ENCODE measurements around the gene ELF2.
"Not testable (repeated sequence)": the region's sequence is repeated elsewhere in the genome, so short reads cannot be mapped to it uniquely, and the experiment has no call there.

The ELF2 gene

DNA sequence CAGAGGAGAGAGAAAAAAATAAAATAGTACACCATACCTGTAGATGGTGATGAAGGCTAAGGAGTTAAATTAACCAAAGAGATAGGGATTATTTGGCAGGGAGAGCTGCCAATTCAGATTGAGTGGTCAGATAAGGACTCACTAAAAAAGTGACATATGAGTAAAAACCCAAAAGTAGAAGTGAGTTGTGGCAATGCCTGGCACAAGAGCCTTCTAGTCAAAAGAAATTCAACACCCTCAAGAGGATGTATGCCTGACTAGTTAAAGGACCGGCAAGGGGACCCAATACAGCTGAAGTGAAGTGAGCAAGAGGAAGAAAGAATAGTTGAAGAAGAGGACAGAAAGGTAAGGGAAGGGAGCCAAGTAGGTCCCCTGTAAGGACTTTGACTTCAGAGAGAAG lies 34.9 kb downstream of the ELF2 start:
- DNase-seq = no peak

GRCh38 chr4:139137763-139138162 lies 39.3 kb downstream of the ELF2 start:
- no peak for DNase-seq

DNA sequence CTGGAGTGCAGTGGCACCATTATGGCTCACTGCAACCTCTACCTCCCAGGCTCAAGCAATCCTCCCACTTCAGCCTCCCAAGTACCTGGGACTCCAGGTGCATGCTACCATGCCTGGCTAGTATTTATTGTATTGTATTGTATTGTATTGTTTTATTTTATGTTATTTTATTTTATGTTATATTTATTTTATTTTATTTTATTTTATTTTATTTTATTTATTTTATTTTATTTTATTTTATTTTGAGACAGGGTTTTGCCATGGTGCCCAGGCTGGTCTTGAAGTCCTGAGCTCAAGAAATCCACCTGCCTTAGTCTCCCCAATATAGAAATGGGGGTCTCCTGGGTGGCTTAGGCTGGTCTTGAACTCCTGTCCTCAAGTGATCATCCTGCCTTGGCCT lies 42.6 kb downstream of the ELF2 start:
- no peak for DNase-seq

DNA sequence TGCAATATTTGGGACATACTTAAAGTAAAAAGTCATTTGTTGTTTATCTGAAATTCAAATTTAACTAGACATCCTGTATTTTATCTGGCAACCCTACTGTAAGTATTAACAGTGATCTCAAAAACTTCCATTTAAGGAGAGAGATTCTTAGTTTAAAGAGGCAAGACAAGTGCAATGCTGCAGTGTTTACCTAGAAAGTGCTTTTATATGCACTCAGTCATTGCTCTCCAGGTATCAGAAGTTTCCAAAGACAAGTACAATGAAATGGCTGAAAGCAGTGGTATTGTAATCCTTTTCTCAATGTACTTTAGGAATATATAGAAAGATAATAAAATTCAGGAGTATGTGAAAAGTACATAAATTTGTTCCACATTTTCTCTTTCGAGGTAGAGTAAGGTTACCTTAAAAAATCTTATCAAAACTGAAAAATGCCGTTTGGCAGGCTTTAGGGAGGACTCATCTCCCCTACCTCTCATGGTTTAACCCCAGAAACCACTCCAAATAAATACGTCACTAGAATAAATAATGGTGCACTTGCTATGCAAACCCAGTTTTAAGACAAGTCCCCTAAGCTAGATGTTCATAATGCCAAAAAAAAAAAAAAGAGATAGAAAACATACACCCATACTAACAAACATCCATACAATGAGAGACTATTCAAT lies 45.7 kb downstream of the ELF2 start:
- DNase-seq = no peak

GRCh38 chr4:139129206-139129605 lies 47.8 kb downstream of the ELF2 start:
- DNase-seq = no peak

DNA sequence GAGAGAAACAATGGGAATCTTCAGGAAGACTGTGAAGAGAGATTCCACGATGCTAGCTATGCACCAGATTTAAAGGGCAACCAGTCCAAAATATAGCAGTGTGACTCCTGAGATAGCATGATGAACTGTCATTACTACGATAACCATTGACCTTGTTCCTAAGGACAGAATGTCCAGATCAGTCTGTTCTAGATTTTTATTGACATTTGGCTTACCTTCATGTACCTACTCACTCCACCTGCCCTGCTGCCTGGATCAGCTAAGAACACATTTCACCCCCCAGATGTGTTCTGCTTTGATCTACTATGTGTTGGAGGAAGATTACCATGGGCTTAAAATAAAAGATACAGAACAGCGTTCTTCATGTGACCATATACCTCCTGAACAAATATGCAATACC lies 50.1 kb downstream of the ELF2 start:
- no peak for DNase-seq

DNA sequence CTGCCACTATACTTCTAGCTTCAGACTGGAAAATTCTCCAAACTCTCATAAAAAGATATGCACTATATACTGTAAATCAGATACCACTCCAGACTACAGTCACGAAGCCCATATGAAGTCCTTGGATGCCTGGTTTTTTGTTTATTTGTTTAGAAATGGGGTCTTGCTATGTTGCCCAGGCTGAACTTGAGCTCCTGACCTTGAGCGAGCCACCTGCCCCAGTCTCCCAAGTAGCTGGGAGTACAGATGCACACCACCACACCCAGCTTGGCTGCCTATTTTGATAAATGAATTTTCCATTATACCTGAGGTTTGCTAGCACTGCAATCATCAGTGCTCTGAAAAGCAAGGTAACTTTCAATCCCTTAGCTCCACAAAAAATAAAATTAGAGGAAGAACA lies 53.1 kb downstream of the ELF2 start:
- no peak for DNase-seq

- DNase-seq = no peak
These were observed 58.7 kb downstream of the ELF2 start for GRCh38 chr4:139118365-139118764.

- DNase-seq = no peak
These were observed 61.8 kb downstream of the ELF2 start for GRCh38 chr4:139115226-139115625.

- not testable (repeated sequence) for DNase-seq
These were observed 62.2 kb downstream of the ELF2 start for GRCh38 chr4:139114795-139115194.

GRCh38 chr4:139112650-139113049 lies 64.4 kb downstream of the ELF2 start:
- no peak for DNase-seq

DNA sequence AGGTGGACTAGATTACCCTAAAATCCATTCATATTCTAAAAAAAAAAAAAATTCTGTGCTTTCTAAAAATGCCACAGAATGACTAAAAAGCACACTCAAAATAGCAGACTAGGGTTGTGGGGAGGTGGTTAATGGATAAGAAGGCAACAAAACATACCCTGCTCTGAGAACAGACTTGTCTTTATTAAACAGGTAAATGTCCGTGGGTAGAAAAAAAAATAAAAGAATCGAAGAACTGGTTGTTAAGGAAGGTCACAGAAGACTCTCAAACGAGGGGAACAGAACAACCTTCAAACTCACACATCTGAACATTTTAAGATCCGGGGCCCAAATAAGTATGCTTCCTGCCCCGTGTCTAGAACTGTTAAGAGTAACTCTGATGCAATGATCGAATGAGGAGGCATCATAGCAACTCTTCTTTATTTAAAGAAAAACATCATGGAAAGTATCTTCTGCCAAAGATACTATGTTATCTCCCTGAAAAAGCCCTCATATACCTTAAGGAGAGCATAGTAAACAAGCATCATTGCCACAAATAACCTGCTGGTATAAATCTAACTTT lies 68.4 kb downstream of the ELF2 start:
- DNase-seq = no peak

GRCh38 chr4:139099366-139099982 lies 77.5 kb downstream of the ELF2 start:
- DNase-seq = peak; percentile 60

DNA sequence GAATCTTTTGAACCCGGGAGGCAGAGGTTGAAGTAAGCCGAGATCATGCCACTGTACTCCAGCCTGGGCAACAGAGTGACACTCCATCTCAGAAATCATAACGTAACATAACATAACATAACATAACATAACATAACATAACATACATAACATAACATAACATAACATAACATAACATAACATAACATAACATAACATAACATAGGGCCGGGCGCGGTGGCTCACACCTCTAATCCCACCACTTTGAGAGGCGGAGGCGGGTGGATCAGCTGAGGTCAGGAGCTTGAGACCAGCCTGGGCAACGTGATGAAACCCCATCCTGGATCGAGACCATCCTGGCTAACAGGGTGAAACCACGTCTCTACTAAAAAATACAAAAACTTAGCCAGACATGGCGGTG lies 84.7 kb downstream of the ELF2 start:
- no peak for DNase-seq

GRCh38 chr4:139085141-139085540 lies 91.9 kb downstream of the ELF2 start:
- DNase-seq = no peak

DNA sequence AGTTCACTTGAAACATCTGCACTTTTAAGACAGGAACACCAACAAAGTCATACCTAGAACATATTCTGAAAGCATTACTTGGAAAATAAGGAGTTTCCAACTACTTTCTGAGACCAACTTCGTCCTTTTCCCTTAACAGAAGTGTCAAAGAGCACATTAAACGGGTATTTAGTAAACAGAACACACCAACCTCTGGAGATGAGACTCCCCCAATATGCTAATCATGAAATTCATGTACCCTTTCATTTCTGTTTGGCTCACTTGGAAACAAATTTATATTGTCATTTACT lies 92.3 kb downstream of the ELF2 start:
- no peak for DNase-seq

GRCh38 chr4:139083956-139084803 lies 92.8 kb downstream of the ELF2 start:
- DNase-seq = peak; percentile 80

GRCh38 chr4:139083607-139083955 lies 93.4 kb downstream of the ELF2 start:
- peak; percentile 48 for DNase-seq

GRCh38 chr4:139082750-139083606 lies 94.0 kb downstream of the ELF2 start:
- peak; percentile 77 for DNase-seq

- DNase-seq = no peak
These were observed 98.1 kb downstream of the ELF2 start for GRCh38 chr4:139078926-139079325.

DNA sequence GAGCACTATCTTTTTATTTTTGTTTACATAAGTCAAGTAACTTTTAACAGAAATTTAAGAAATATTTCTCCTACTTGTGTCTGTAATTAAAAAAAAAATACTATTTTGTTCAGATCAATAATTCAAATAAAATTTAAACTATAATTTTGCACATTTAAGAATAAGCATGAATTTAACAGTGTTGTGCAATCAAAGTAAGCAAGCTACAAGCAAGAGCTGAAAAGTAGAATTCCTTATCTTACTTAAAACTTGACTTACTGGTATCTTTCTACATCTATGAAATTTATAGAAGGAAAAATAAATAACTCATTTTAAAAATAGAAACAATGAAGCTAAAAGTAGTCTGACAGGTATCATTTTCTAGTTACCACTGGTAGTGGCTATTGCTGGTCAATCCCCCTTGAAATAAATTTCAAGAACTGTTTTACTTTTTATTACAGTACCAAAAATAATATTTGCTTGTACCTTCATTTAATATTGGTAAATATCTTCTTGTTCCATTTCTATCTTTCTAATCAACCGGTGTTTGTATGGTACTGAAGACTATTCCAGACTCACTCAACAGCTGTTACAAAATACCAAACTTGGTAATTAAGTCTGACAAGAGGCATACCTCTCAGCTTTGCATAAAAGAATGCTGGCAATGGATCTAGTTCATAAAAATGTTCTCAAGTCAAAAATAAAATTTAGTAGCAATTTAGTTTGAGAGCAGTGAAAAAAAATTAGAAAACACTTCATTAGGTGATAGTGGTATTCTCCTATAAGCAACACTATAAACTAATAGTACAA lies 99.3 kb downstream of the ELF2 start:
- no peak for DNase-seq
